NCI-H526 treated with DMSO at 0.1 percent for 48 hours (cell line): ENCODE data around the gene METTL22.

Experiments used
- DNase-seq: peaks from one replicate; lab custom pipeline; 2025; lab: John Stamatoyannopoulos, UW

Gene METTL22

GRCh38 chr16:8668113-8668512 lies 46.6 kb downstream of the METTL22 start:
- DNase-seq: no peak

DNA sequence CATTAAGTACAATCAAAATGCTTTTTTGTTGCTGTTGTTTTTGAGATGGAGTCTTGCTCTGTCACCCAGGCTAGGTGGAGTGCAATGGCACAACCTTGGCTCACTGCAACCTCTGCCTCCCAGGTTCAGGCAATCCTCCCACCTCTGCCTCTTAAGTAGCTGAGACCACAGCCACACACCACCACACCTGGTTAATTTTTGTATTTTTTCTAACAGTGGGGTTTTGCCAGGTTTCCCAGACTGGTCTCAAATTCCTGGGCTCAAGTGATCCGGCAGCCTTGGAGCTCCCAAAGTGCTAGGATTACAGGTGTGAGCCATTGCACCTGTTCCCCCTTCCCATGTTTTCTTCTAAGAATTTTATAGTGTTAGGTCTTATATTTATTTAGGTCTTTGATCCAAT lies 48.0 kb downstream of the METTL22 start:
- DNase-seq: no peak

DNA sequence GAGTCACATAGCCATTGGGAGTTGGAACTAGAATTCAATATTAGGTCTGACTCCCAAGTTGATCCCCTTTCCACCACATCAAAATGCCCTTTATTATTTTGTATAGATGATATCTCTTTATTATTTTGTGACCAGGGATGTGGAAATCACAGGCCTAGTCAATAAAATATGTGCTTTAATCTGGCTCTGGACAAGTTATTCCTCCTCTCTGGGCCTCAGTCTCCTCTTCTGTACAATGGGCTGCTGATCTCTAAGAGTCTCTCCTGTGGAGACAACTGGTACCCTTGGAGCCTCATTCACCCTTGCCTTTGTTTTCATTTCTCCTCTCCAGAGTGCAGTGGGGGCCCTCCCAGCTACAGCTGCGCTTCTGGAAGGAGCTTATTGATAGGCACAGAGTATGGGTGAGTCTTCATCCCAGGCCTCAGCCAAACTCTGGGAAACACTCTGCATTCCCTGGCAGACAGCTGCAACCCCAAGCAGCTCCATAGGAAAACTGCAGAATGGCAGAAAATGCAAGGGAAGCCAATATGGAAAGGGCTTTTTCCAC lies 48.6 kb downstream of the METTL22 start:
- no peak for DNase-seq

DNA sequence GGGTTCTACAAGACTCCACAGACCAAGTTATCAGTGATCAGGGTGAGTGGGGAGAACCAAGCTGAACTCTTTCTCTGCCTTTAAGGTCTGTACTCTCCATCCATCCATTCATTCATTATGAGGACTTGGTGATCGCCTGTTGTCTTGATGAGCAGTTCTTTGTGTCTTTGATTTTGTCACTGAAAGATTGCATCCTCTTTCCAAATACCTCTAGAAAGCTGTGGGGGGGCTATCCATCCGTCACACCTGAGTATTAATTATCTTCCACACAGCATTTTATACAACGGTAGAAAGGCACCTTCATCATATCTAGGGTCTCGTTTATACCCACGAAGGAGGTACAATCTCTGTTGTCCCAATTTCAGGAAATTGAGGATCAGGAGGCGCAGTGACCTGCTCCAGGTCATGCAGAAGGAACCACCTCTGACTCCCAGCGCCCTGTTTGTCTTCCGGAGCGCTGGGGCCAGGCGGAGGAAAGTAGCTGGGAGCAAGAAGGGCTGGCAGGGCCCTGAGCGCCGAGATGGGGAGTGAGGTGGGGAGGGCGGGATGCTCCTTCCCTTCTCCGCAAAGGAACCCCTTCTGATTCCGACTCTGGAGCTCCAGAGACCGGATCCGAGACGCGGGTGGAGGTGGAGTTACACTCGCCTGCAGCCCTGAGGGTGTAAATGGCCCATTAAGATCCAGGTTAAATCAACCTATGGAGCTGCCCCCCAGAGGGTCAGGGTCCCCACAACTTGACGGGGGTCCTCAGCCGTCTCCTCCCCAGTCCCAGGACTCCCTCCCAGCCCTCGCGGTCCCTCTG lies 52.3 kb downstream of the METTL22 start:
- DNase-seq: no peak

- peak; percentile 70 for DNase-seq
Measured at GRCh38 chr16:8674413-8675022, 53.0 kb downstream of the METTL22 start, which contains the start of gene ABAT. TSS of gene ABAT (plus strand) at chr16:8674617. CDS start at chr16:8735740, 61,123 bp downstream.

GRCh38 chr16:8675183-8676159 lies 54.0 kb downstream of the METTL22 start:
- no peak for DNase-seq

DNA sequence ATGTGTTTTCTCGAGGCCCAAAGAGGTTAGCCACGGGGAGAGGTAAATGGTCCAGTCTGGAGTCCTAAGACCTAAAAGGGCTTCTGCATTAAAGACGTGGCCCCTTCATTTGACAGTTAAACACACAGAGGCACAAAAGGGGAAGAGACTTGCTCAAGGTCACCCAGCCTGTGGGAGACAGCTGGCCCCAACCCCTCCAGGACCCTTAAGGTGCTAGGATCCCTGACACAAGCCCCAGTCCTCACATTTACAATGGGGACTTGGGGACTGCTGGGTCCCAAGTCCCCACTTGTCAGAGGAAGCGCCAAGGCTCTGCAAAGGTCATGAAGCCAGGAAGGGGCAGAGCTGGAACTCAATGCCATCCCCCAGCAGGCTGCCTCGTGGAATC lies 54.7 kb downstream of the METTL22 start:
- DNase-seq: no peak

GRCh38 chr16:8676737-8677375 lies 55.4 kb downstream of the METTL22 start:
- no peak for DNase-seq

DNA sequence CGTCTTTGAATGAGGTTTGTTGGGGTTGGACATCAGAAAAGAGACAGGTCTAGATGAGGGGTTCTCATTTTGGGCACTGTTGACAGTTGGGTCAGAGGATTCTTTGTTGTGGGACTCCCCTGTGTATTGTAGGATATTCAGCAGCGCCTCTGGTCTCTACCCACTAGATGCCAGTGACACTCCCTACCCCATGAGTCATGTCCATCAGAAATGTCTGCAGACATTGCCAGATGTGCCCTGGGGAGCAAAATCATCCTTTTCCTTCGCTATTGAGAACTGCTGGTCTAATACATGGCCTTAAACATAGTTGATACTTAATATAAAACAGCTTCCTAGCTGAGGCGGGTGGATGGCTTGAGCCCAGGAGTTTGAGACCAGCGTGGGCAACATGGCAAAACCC lies 56.0 kb downstream of the METTL22 start:
- DNase-seq: no peak

DNA sequence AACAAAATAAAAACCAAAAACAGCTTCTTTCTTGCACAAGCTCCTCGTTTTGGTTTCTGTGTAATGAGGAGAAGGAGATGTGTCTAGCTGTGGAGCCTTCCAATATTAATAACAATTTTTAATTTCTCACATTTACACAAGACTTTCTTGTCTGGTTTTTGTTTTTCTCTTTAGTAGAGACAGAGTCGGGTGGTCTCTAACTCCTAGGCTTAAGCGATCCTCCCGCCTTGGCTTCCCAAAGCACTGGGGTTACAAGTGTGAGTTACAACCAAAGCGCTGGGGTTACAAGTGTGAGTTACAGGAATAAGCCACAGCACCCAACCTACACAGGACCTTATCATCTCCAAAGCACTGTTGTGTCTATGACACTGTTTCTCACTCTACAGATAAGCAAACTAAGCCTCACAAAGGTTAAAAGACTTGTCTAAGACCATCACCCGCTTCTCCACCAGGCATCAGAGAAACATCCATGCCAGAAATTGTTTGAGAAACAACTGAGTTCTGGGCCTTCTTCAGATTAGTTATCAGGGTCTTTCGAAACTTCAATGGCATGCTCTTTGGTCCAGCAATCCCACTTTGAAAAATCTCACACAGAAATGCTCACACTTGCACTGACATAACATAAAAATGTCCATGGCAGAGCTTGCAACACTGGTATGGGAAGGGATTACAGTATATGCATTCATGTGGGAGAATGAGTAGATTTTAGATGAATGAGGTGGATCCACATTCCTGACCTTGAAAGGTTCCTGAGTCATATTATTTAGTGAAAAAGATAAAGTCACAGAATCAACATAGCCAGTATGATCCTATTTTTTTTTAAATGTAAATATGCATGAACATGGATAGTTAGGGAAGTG lies 56.8 kb downstream of the METTL22 start:
- DNase-seq: no peak

GRCh38 chr16:8679151-8679550 lies 57.7 kb downstream of the METTL22 start:
- no peak for DNase-seq

DNA sequence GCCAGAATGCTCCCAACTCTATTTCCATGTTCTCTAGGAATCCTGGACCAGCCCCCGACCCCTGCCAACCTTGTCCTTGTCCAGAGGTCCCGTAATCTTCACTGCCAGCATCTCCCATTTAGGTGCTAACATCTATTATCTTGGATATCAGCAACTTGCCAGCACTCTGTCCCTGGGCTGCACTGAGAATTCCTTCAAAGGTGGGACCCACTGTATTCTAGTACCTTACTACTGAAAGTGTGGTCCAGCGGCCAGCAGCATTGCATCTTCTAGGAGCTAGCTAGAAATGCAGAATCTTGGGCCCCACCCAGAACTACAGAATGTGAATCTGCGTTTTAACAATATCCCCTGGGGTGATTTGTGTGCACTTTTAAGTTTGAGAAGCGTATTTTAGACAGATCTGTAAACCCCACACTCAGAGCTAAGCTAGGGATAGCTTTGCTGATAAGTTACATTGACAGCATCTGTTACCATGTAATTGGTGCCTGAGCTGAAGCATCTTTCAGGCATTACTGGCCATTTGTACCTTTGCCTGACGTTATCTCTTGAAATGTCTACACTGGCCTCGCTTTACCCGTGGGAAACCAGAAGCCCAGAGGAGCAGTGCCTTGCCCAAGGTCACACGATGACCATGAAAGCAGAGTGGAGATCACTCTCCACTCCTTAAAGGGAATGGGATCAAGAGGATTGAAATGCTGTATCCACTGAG lies 61.2 kb downstream of the METTL22 start:
- no peak for DNase-seq

DNA sequence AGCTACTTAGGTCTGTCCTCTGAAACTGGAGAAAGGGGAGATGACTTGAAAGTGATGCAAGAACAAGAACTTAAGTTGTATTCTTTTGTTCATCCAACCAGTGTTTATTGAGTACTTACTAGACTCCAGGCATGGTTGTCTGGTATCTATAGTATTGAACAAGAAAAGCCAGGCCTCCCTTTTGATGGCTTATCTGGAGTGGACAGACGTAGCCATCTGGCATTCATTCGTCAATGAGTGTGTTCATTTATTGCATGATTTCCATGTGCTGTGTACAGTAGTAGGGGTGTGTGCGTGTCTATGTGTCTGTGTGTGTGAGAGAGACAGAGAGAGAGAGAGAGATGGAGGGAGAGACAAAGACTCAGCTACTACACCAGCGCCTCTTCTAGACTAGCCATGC lies 62.1 kb downstream of the METTL22 start:
- DNase-seq: no peak

DNA sequence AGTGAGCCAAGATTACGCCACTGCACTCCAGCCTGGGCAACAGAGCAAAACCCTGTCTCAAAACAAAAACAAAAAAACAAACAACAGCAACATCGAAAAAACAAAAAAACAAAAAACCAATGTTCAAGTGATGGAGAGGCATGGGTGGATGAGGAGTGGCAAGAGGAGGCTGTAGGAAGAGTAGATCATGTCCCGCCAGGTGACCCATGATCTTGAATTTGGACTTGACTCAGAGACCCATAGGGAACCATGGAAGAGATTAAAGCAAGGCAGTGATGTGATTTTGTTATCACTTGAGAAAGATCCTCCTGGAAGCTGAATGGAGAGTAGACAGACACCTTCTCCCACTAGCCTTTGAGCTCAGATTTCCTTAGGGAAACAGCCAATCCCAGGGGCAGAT lies 64.1 kb downstream of the METTL22 start:
- no peak for DNase-seq

GRCh38 chr16:8686031-8686621 lies 64.6 kb downstream of the METTL22 start:
- DNase-seq: no peak

- DNase-seq: no peak
Measured at GRCh38 chr16:8686879-8687278, 65.4 kb downstream of the METTL22 start.

DNA sequence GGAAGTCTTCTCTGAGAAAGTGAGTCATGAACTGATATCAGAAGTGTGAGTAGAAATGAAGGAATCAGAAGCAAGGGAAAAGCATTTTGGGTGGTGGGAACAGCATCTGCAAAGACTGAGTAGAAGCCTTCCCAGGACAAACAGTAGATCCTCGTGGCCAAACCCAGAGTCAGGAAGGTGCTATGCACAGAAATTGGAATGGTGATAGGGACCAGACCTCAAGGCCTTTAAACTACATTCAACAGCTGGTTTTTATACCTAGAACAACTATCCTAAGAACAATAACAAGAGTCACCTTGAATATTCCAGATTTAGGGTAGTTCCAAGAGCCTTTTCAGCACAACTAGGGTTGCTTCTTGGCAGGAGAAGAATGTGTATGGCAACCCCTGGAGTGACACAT lies 68.2 kb downstream of the METTL22 start:
- no peak for DNase-seq

DNA sequence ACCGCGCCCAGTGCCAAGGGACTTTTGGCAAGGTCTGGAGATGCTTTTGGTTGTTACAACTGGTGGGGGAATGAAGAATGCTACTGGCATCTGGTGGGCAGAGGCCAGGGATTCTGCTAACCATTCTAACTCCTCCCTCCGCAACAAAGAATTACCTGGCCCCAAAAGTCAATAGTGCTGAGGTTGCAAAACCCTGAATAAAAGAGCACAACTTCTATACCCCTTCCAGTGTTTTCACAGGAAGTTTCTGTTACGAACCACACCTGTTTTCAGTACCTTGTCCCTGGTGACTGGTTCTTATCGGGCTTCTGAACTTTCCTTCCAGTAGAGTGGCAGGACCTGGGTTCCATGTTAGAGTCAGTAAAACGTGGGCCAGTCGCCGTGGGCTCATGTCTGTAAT lies 70.2 kb downstream of the METTL22 start:
- no peak for DNase-seq
